ENCODE measurements around the gene SMPD3.

SMPD3 gene

DNA sequence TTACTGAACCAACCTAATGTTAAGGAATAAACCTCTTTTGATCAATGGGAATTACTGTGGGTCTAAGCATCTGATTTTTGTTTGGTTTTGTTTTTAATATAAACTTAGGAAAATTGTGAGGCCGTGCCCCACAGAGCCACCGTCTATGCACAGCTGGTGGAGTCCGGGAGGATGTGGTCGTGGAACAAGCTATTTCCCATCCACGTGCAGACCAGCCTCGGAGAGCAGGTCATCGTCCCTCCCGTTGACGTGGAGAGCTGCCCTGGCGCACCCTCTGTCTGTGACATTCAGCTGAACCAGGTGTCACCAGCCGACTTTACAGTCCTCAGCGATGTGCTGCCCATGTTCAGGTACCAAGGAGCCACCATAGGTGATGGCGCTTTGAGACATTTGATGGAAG is 109.1 kb downstream of the SMPD3 start:
- H3K27me3 ChIP-seq (ENCODE audit: low read depth, low read length): no peaks in the 10 kb centered on the region
- no peaks in the 10 kb centered on the region for H3K79me2 ChIP-seq (ENCODE audit: low read length)
- H4K20me1 ChIP-seq (ENCODE audit: insufficient read depth, low read length): no peaks in the 10 kb centered on the region
- H2AFZ ChIP-seq (ENCODE audit: low read depth, low read length): no peak overlapping the region
- peaks cover 43% of the 10 kb centered on the region for H3K36me3 ChIP-seq (replicated peaks; ENCODE audit: low read depth, low read length)
- no peak overlapping the region for H3K4me2 ChIP-seq (ENCODE audit: low read length)
- TF ChIP-seq, protein P1, sequence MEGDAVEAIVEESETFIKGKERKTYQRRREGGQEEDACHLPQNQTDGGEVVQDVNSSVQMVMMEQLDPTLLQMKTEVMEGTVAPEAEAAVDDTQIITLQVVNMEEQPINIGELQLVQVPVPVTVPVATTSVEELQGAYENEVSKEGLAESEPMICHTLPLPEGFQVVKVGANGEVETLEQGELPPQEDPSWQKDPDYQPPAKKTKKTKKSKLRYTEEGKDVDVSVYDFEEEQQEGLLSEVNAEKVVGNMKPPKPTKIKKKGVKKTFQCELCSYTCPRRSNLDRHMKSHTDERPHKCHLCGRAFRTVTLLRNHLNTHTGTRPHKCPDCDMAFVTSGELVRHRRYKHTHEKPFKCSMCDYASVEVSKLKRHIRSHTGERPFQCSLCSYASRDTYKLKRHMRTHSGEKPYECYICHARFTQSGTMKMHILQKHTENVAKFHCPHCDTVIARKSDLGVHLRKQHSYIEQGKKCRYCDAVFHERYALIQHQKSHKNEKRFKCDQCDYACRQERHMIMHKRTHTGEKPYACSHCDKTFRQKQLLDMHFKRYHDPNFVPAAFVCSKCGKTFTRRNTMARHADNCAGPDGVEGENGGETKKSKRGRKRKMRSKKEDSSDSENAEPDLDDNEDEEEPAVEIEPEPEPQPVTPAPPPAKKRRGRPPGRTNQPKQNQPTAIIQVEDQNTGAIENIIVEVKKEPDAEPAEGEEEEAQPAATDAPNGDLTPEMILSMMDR (IDR thresholded peaks at IDR 0.05; ENCODE audit: low read depth, low read length): no peak
- TF ChIP-seq EZH2phosphoT487 (IDR thresholded peaks at IDR 0.05; ENCODE audit: low read depth): no peak
- H3K9ac ChIP-seq (ENCODE audit: low read length): no peak overlapping the region
- H3K4me3 ChIP-seq (ENCODE audit: low read length): no peak overlapping the region
- no peaks in the 10 kb centered on the region for H3K9me3 ChIP-seq (ENCODE audit: insufficient read depth, low read length)
- no peaks in the 10 kb centered on the region for H3K4me1 ChIP-seq (ENCODE audit: low read length)
- H3K27ac ChIP-seq (ENCODE audit: low read length): no peak overlapping the region

DNA sequence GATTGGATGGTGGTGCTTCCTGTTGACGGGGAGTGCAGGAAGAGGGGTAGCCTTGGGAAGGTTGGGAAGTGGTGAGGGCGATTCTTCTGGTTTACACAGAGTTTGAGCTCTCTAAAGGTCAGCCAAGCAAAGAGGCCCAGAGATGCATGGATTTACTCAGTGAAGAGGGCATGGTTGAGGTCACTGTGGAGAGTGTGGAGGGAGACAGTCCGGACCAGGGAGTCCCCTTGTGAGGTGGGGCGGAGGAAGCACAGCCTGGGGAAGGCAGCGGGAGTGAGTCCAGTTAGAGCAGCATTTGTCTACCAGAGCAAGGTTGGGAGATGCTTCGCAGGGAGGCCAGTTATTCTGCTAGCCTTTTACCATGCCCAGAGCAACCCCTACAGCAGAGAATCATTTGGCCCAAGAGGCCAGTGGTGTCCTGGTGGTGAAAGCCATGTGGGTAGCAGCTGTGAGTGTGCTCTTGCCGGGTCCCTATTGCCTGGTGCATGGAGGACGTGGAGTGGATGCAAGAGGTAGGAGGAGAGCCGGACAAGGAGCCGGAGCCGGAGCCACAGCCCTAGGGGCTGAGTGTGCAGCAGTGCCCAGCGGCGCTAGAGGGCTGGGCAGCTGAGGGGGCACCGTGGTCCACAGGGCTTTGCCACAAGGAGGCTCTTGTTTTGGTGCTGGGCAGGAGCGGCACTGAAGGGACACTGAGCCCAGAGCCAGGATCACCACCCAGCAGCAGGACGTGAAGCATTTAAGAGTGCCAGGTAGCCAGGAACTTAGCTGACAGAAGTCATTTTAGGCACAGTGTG is 109.8 kb downstream of the SMPD3 start:
- Histone ChIP-seq H3K4me2 (ENCODE audit: low read length) (no peak overlapping the region), H3K4me3 (ENCODE audit: low read length) (no peak overlapping the region), H3K9me3 (ENCODE audit: insufficient read depth, low read length) (no peaks in the 10 kb centered on the region), H2AFZ (ENCODE audit: low read depth, low read length) (no peak overlapping the region), H3K79me2 (ENCODE audit: low read length) (no peaks in the 10 kb centered on the region), H3K27me3 (ENCODE audit: low read depth, low read length) (no peaks in the 10 kb centered on the region), H3K9ac (ENCODE audit: low read length) (no peak overlapping the region), H3K36me3 (replicated peaks; ENCODE audit: low read depth, low read length) (peaks cover 43% of the 10 kb centered on the region), H3K4me1 (ENCODE audit: low read length) (no peaks in the 10 kb centered on the region), H4K20me1 (ENCODE audit: insufficient read depth, low read length) (no peaks in the 10 kb centered on the region), H3K27ac (ENCODE audit: low read length) (no peak overlapping the region)
- TF ChIP-seq EZH2phosphoT487 (IDR thresholded peaks at IDR 0.05; ENCODE audit: low read depth): no peak
- TF ChIP-seq, protein P1 (IDR thresholded peaks at IDR 0.05; ENCODE audit: low read depth, low read length): no peak

DNA sequence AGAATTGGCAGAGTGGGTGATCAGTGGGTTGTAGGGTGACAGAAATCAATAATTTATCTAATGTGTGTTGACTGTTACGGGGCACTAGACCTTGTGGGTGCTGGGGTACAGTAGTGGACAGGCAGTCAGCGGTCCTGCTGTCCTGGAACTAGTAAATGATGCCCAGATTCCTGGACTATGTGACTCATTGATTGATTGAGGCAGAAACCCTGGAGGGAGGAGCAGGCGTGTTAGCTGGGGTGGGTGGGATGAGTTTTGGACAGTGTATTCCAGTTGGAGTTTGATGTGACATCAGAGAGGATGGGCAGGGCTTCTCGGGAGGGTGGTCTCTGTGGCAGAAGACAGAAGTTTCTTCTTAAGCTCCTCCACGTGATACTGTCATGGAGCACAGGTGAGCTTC is 113.1 kb downstream of the SMPD3 start:
- Histone ChIP-seq H3K27ac (ENCODE audit: low read length) (no peak overlapping the region), H4K20me1 (ENCODE audit: insufficient read depth, low read length) (no peaks in the 10 kb centered on the region), H3K27me3 (ENCODE audit: low read depth, low read length) (no peaks in the 10 kb centered on the region), H3K4me1 (ENCODE audit: low read length) (0 out of 2 replicates have a peak, but pooled peaks cover 4% of the 10 kb centered on the region), H3K9me3 (ENCODE audit: insufficient read depth, low read length) (no peaks in the 10 kb centered on the region), H3K36me3 (replicated peaks; ENCODE audit: low read depth, low read length) (peaks cover 37% of the 10 kb centered on the region), H3K9ac (ENCODE audit: low read length) (no peak overlapping the region), H3K4me2 (ENCODE audit: low read length) (no peak overlapping the region), H3K79me2 (ENCODE audit: low read length) (no peaks in the 10 kb centered on the region), H2AFZ (ENCODE audit: low read depth, low read length) (no peak overlapping the region), H3K4me3 (ENCODE audit: low read length) (no peak overlapping the region)
- TF ChIP-seq EZH2phosphoT487 (IDR thresholded peaks at IDR 0.05; ENCODE audit: low read depth): no peak
- TF ChIP-seq, protein P1 (IDR thresholded peaks at IDR 0.05; ENCODE audit: low read depth, low read length): no peak

DNA sequence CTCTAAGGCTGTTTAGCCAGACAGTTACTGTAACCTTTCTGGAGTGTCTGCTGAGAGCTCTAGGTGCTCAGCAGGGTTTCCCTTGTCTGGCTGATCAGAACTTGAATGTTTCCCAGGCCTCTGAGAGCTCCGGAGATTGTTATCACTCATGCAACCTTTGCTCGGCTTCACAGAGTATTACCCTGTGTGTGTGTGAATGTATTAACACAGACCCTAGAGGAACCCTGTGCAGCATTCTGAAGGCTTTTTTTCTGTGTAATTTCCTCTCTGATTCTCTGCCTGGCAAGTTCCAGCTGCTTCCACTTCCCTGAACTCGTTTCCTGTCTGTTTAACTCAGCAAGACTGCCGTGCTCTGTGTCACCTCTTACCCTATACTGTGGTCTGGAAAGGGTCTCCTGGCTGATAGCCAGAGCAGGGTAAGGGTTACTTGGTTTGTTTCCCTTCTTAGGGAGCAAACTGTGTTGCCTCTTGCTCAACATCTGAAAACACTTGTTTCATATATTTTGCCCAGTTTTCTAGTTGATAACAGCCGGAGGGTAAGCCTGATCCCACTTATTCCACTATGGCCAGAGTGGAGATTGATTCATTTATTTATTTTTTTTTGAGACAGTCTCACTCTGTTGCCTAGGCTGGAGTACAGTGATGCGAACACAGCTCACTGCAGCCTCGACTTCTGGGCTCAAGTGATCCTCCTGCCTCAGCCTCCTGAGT is 115.7 kb downstream of the SMPD3 start:
- Histone ChIP-seq H3K9ac (ENCODE audit: low read length) (no peak overlapping the region), H3K79me2 (ENCODE audit: low read length) (no peaks in the 10 kb centered on the region), H3K27ac (ENCODE audit: low read length) (no peak overlapping the region), H2AFZ (ENCODE audit: low read depth, low read length) (no peak overlapping the region), H3K4me3 (ENCODE audit: low read length) (no peak overlapping the region), H3K9me3 (ENCODE audit: insufficient read depth, low read length) (no peaks in the 10 kb centered on the region), H3K4me2 (ENCODE audit: low read length) (no peak overlapping the region), H4K20me1 (ENCODE audit: insufficient read depth, low read length) (no peaks in the 10 kb centered on the region), H3K4me1 (ENCODE audit: low read length) (0 out of 2 replicates have a peak, but pooled peaks cover 4% of the 10 kb centered on the region), H3K36me3 (replicated peaks; ENCODE audit: low read depth, low read length) (peaks cover 19% of the 10 kb centered on the region), H3K27me3 (ENCODE audit: low read depth, low read length) (no peaks in the 10 kb centered on the region)
- TF ChIP-seq, protein P1 (IDR thresholded peaks at IDR 0.05; ENCODE audit: low read depth, low read length): no peak
- no peak for TF ChIP-seq EZH2phosphoT487 (IDR thresholded peaks at IDR 0.05; ENCODE audit: low read depth)
